ENCODE measurements around the gene BNC2.

Gene BNC2

GRCh38 chr9:16410601-16411280 lies 459.7 kb downstream of the BNC2 start:
- DNase-seq (ENCODE audit: low spot score) = no peak

GRCh38 chr9:16407617-16408016 lies 462.9 kb downstream of the BNC2 start:
- DNase-seq (ENCODE audit: low spot score) = no peak

- no peak for DNase-seq (ENCODE audit: low spot score)
Measured at GRCh38 chr9:16406526-16407225, 463.8 kb downstream of the BNC2 start.

GRCh38 chr9:16405421-16405820 lies 465.0 kb downstream of the BNC2 start:
- no peak for DNase-seq (ENCODE audit: low spot score)

GRCh38 chr9:16401701-16402100 lies 468.8 kb downstream of the BNC2 start:
- no peak for DNase-seq (ENCODE audit: low spot score)

GRCh38 chr9:16398691-16399090 lies 471.8 kb downstream of the BNC2 start:
- DNase-seq (ENCODE audit: low spot score) = no peak

GRCh38 chr9:16396389-16396788 lies 474.1 kb downstream of the BNC2 start:
- DNase-seq (ENCODE audit: low spot score) = no peak

- DNase-seq (ENCODE audit: low spot score) = no peak
Measured at GRCh38 chr9:16391369-16391768, 479.1 kb downstream of the BNC2 start.

GRCh38 chr9:16387382-16387781 lies 483.1 kb downstream of the BNC2 start:
- DNase-seq (ENCODE audit: low spot score) = no peak

- no peak for DNase-seq (ENCODE audit: low spot score)
Measured at GRCh38 chr9:16386827-16387077, 483.7 kb downstream of the BNC2 start.

- DNase-seq (ENCODE audit: low spot score) = no peak
Measured at GRCh38 chr9:16386007-16386826, 484.3 kb downstream of the BNC2 start.

GRCh38 chr9:16385590-16385989 lies 484.9 kb downstream of the BNC2 start:
- no peak for DNase-seq (ENCODE audit: low spot score)

- DNase-seq (ENCODE audit: low spot score) = no peak
Measured at GRCh38 chr9:16384993-16385392, 485.5 kb downstream of the BNC2 start.

- no peak for DNase-seq (ENCODE audit: low spot score)
Measured at GRCh38 chr9:16377311-16377710, 493.2 kb downstream of the BNC2 start.

GRCh38 chr9:16371306-16371705 lies 499.2 kb downstream of the BNC2 start:
- no peak for DNase-seq (ENCODE audit: low spot score)

GRCh38 chr9:16370647-16371046 lies 499.8 kb downstream of the BNC2 start:
- DNase-seq (ENCODE audit: low spot score) = no peak

GRCh38 chr9:16369427-16369826 lies 501.0 kb downstream of the BNC2 start:
- no peak for DNase-seq (ENCODE audit: low spot score)

GRCh38 chr9:16368237-16369087 lies 502.0 kb downstream of the BNC2 start:
- no peak for DNase-seq (ENCODE audit: low spot score)

- no peak for DNase-seq (ENCODE audit: low spot score)
Measured at GRCh38 chr9:16367605-16368231, 502.8 kb downstream of the BNC2 start.

GRCh38 chr9:16364347-16364746 lies 506.1 kb downstream of the BNC2 start:
- no peak for DNase-seq (ENCODE audit: low spot score)

- DNase-seq (ENCODE audit: low spot score) = no peak
Measured at GRCh38 chr9:16363916-16364315, 506.6 kb downstream of the BNC2 start.

Measured in LoVo (cell line).